ENCODE data around the gene SLC22A23. TPM values are rescaled to one million over a fixed set of nuclear protein-coding genes. Genes with fewer than 3 reads are reported as not detected.

Gene SLC22A23
- total RNA-seq, 1 donor from 2014 or later = 5.7 TPM

DNA sequence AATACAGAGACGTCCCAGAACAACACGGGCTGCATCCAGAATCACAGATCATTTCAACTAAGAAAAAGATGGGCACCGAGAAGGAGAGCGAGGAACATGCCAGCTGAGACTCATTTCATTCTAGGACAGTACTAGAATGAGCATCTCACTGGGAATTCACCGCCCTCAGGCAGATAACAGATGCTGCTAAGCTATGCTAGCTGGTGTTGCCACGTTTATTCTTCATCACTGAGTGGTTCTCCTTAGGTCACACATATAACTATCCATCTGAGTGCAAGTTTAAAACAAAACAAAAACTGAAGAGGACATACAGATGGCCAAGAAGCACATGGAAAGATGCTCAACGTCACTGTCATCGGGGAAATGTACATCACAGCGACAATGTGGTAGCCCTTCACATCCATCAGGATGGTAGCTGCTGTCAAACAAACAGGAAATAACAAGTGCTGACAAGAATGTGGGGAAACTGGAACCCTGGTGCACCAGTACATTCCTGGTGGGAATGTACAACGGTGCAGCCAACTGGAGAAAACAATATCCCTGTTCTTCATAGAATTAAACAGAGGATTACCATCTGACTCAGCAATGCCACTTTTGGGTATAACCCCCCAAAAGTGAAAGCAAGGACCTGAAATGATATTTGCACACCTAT, 97.6 kb downstream of the SLC22A23 start:
- Mint-ChIP-seq H3K27ac (ENCODE audit: unreplicated experiment) (no peak overlapping the region), H3K4me3 (ENCODE audit: unreplicated experiment) (no peak overlapping the region), H3K4me1 (ENCODE audit: low read depth, unreplicated experiment) (peaks cover 2% of the 10 kb centered on the region), H3K27me3 (ENCODE audit: low read depth, unreplicated experiment) (no peaks in the 10 kb centered on the region), H3K9me3 (ENCODE audit: unreplicated experiment) (peaks cover 4% of the 10 kb centered on the region), H3K36me3 (ENCODE audit: low read depth, unreplicated experiment) (peaks cover 3% of the 10 kb centered on the region)
- DNase-seq (ENCODE audit: low read depth) = no peak
- no peak overlapping the region for H3K9ac ChIP-seq (ENCODE audit: low read length)
- H3K4me2 ChIP-seq (ENCODE audit: low read length) = no peak overlapping the region
- peaks cover 8% of the 10 kb centered on the region for H3K4me1 ChIP-seq (ENCODE audit: insufficient read depth, low read length)
- no peaks in the 10 kb centered on the region for H3K36me3 ChIP-seq (ENCODE audit: insufficient read depth, low read length)
- TF ChIP-seq EZH2 (IDR thresholded peaks at IDR 0.05; ENCODE audit: insufficient read depth, low read length) = no peak
- TF ChIP-seq, protein P1, sequence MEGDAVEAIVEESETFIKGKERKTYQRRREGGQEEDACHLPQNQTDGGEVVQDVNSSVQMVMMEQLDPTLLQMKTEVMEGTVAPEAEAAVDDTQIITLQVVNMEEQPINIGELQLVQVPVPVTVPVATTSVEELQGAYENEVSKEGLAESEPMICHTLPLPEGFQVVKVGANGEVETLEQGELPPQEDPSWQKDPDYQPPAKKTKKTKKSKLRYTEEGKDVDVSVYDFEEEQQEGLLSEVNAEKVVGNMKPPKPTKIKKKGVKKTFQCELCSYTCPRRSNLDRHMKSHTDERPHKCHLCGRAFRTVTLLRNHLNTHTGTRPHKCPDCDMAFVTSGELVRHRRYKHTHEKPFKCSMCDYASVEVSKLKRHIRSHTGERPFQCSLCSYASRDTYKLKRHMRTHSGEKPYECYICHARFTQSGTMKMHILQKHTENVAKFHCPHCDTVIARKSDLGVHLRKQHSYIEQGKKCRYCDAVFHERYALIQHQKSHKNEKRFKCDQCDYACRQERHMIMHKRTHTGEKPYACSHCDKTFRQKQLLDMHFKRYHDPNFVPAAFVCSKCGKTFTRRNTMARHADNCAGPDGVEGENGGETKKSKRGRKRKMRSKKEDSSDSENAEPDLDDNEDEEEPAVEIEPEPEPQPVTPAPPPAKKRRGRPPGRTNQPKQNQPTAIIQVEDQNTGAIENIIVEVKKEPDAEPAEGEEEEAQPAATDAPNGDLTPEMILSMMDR (IDR thresholded peaks at IDR 0.05; ENCODE audit: insufficient read depth, low read depth, low read length) = no peak
- FAIRE-seq = no peak
- H3K27me3 ChIP-seq (ENCODE audit: insufficient read depth, low read length) = no peaks in the 10 kb centered on the region
- H4K20me1 ChIP-seq (ENCODE audit: insufficient read depth, low read length) = no peaks in the 10 kb centered on the region
- no peak overlapping the region for H3K4me3 ChIP-seq (ENCODE audit: insufficient read depth, low read depth, low read length)
- H2AFZ ChIP-seq (ENCODE audit: low read depth, low read length) = no peak overlapping the region
- H3K79me2 ChIP-seq (ENCODE audit: insufficient read depth, low read length) = no peaks in the 10 kb centered on the region
- no peak overlapping the region for H3K27ac ChIP-seq (ENCODE audit: low read depth, low read length)
- no peaks in the 10 kb centered on the region for H3K9me3 ChIP-seq (ENCODE audit: insufficient read depth, low read depth, low read length)

DNA sequence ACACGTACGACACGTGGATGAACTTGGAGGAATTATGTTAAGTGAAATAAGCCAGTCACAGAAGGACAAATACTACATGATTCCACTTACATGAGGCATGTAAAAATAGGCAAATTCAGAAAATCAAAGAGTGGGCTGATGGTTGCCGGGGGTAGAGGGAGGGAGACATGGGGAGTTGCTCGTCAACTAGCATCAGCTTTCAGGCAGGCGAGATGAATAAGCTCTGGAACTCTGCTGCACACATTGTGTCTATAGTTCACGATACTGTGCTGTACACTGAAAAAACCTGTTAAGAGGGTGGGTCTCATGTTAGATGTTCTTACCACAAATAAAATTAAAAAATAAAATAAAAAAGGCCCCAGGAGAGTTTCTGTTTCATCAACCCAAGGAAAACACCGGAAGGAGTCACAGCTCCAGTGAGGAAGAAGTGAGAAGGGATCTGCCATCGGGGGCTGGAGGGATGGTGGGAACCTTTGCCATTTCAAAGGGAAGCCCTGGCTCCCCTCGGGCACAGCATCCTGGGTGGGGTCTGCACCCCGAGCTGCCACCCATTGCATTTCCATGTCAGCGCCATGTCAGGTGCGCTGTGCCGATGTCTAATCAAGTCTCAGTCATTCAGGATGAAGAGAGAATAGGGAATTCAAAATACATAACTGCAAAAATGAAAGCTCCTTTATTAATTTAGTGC, 98.3 kb downstream of the SLC22A23 start:
- H3K36me3 Mint-ChIP-seq (ENCODE audit: low read depth, unreplicated experiment) = peaks cover 3% of the 10 kb centered on the region
- Histone ChIP-seq H4K20me1 (ENCODE audit: insufficient read depth, low read length) (no peaks in the 10 kb centered on the region), H3K79me2 (ENCODE audit: insufficient read depth, low read length) (no peaks in the 10 kb centered on the region), H3K4me2 (ENCODE audit: low read length) (no peak overlapping the region), H2AFZ (ENCODE audit: low read depth, low read length) (no peak overlapping the region), H3K36me3 (ENCODE audit: insufficient read depth, low read length) (no peaks in the 10 kb centered on the region), H3K4me3 (ENCODE audit: insufficient read depth, low read depth, low read length) (no peak overlapping the region), H3K27ac (ENCODE audit: low read depth, low read length) (no peak overlapping the region), H3K9ac (ENCODE audit: low read length) (no peak overlapping the region), H3K4me1 (ENCODE audit: insufficient read depth, low read length) (peaks cover 8% of the 10 kb centered on the region), H3K9me3 (ENCODE audit: insufficient read depth, low read depth, low read length) (no peaks in the 10 kb centered on the region), H3K27me3 (ENCODE audit: insufficient read depth, low read length) (no peaks in the 10 kb centered on the region)
- no peak for DNase-seq (ENCODE audit: low read depth)
- H3K4me1 Mint-ChIP-seq (ENCODE audit: low read depth, unreplicated experiment) = no peaks in the 10 kb centered on the region
- FAIRE-seq = no peak
- no peak overlapping the region for H3K27ac Mint-ChIP-seq (ENCODE audit: unreplicated experiment)
- H3K9me3 Mint-ChIP-seq (ENCODE audit: unreplicated experiment) = peaks cover 4% of the 10 kb centered on the region
- no peak overlapping the region for H3K4me3 Mint-ChIP-seq (ENCODE audit: unreplicated experiment)
- TF ChIP-seq EZH2 (IDR thresholded peaks at IDR 0.05; ENCODE audit: insufficient read depth, low read length) = no peak
- TF ChIP-seq, protein P1 (IDR thresholded peaks at IDR 0.05; ENCODE audit: insufficient read depth, low read depth, low read length) = no peak
- peaks cover 4% of the 10 kb centered on the region for H3K27me3 Mint-ChIP-seq (ENCODE audit: low read depth, unreplicated experiment)

DNA sequence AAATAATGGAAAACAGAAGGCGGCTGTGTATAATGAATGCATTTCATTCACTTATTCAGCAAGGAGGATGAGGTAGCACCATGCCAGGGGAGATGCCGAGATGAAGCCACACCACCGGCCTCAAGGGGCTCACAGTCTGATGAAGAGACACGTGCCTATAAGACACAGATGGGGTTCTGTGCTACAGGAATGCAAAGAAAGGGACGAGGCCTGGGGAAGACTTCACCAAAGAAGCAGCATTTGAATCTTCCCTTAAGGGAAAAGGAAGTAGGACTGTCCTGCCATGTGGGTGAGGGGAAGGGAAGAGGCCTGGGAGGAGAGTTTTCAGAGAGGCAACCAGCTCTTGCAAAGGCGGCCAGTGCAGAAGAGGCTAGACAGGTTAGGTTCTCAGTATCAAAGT, 99.2 kb downstream of the SLC22A23 start:
- Histone ChIP-seq H3K4me1 (ENCODE audit: insufficient read depth, low read length) (peaks cover 8% of the 10 kb centered on the region), H3K9me3 (ENCODE audit: insufficient read depth, low read depth, low read length) (no peaks in the 10 kb centered on the region), H3K4me3 (ENCODE audit: insufficient read depth, low read depth, low read length) (no peak overlapping the region), H3K27ac (ENCODE audit: low read depth, low read length) (no peak overlapping the region), H3K9ac (ENCODE audit: low read length) (no peak overlapping the region), H4K20me1 (ENCODE audit: insufficient read depth, low read length) (no peaks in the 10 kb centered on the region), H3K27me3 (ENCODE audit: insufficient read depth, low read length) (no peaks in the 10 kb centered on the region), H3K4me2 (ENCODE audit: low read length) (no peak overlapping the region), H2AFZ (ENCODE audit: low read depth, low read length) (no peak overlapping the region), H3K36me3 (ENCODE audit: insufficient read depth, low read length) (no peaks in the 10 kb centered on the region), H3K79me2 (ENCODE audit: insufficient read depth, low read length) (no peaks in the 10 kb centered on the region)
- Mint-ChIP-seq H3K27me3 (ENCODE audit: low read depth, unreplicated experiment) (peaks cover 5% of the 10 kb centered on the region), H3K36me3 (ENCODE audit: low read depth, unreplicated experiment) (peaks cover 3% of the 10 kb centered on the region), H3K4me3 (ENCODE audit: unreplicated experiment) (no peak overlapping the region), H3K4me1 (ENCODE audit: low read depth, unreplicated experiment) (no peaks in the 10 kb centered on the region), H3K27ac (ENCODE audit: unreplicated experiment) (no peak overlapping the region), H3K9me3 (ENCODE audit: unreplicated experiment) (peaks cover 4% of the 10 kb centered on the region)
- no peak for FAIRE-seq
- no peak for DNase-seq (ENCODE audit: low read depth)
- TF ChIP-seq EZH2 (IDR thresholded peaks at IDR 0.05; ENCODE audit: insufficient read depth, low read length) = no peak
